RPMI7951 (cell line): ENCODE results near the gene PKD1. TPM values are rescaled to one million over a fixed set of nuclear protein-coding genes. Genes with fewer than 3 reads are reported as not detected.
"Not testable (repeated sequence)": the region's sequence is repeated elsewhere in the genome, so short reads cannot be mapped to it uniquely, and the experiment has no call there.

Source experiments
- DNase-seq: peaks from one replicate; pipeline ENCODE4 v3.0.0-alpha.2; 2012; ENCODE audit warnings: low read depth
- total RNA-seq: library from RNA; depleted of rRNA; stranded (reverse); fragments of >200 nt; shearing (Covaris generic); gene quantifications from 2 replicates; pipeline ENCODE4 v1.2.3, GENCODE V29; 2014

Gene PKD1
- total RNA-seq, 1 experiment from 2014 or later, result 19.1 TPM

DNA sequence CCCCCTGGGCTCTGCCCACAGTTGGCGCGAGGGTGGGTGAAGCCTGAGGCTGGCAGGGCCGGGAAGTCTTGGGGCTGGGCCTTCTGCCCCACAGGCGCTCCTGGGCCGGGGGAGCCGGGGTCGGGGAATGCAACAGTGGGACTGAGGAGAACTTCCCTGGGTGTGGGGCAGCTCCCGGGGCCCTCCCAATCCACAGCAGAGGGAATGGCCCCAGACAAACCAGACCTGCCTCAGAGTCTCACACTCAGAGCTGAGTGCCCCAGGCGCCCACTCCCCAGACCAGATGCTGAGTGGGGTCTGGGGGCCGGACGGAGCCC lies 11.4 kb downstream of the PKD1 start:
- DNase-seq, result peak; percentile 60

GRCh38 chr16:2123706-2124376 lies 11.9 kb downstream of the PKD1 start:
- DNase-seq, result not testable (repeated sequence)

GRCh38 chr16:2122934-2123683 lies 12.6 kb downstream of the PKD1 start:
- DNase-seq, result not testable (repeated sequence)

GRCh38 chr16:2122429-2122828 lies 13.3 kb downstream of the PKD1 start:
- no peak for DNase-seq

GRCh38 chr16:2121853-2122252 lies 13.8 kb downstream of the PKD1 start:
- no peak for DNase-seq

DNA sequence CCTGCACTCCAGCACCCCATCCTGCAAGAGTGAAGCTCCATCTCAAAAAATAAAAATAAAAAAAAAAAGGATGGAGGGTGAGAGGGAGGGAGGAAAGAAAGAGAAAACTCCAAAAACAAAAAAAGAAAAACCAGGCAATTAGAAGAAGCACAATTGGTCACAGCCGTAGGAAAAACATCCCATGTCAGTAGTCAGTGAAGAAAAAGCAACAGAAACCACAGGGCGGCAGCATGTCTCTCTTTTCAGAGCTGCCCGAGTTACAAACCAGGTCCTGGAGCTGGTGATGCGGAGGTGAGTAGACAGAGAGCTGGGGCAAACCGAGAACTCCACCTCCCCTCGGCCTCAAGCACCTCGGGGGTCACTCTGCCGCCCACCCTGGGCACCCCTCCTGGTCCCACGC lies 14.4 kb downstream of the PKD1 start:
- DNase-seq, result peak; percentile 48

DNA sequence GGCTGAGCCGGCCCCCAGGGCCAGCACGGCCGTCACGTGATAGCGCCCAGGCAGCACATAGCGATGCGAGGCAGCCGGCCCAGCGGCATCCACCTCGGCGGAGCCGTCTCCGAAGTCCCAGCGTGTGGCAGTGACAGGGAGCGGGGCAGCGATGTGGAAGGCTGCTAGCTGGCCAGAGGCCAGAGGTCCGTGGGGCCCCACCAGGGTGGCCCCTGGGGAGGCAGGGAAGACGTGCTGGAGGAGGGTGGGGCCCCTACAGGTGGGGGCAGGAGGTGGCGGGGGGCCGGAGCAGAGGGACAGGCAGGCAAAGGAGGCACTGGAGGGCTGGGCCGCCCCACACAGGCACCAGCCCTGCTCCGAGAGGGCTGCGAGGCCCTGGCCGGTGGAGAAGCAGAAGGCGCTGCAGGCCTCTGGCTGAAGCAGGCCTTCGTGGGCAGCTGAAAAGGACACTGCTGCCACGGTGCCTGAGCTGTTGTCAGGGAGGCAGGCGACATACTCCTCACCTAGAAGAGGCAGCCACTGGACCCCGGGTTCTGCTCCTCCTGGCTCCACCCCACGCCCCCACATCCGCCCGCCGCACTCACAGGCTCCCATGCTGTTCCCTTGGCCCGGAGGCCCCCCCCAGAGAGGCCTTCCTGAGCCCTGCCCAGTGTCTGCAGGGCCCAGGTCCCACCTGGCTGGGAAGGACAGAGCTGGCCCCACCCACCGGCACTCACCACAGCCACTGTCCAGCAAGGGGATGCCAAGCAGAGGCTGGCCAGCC lies 17.6 kb downstream of the PKD1 start:
- DNase-seq, result not testable (repeated sequence)

GRCh38 chr16:2117341-2117740 lies 18.4 kb downstream of the PKD1 start:
- DNase-seq, result not testable (repeated sequence)

- not testable (repeated sequence) for DNase-seq
These were observed 19.3 kb downstream of the PKD1 start for GRCh38 chr16:2116428-2116827.

DNA sequence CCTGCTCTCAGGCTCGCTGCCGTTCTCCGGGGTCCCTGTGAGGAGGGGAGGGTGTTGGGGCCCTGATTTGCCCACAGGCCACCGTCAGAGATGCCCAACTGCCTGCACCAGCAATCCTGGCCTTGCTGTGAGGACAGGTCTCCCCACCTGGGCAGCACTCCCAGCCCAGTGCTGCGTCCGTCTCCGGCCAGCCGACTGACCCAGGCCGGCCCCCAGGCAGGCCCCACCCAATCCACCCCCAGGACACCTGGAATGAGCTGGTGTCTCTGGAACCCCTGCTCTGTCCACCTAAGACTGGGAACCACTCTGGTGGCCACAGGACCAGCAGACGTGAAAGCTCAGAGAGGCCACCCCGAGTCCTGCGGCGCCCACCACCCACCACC lies 20.1 kb downstream of the PKD1 start:
- DNase-seq, result no peak

DNA sequence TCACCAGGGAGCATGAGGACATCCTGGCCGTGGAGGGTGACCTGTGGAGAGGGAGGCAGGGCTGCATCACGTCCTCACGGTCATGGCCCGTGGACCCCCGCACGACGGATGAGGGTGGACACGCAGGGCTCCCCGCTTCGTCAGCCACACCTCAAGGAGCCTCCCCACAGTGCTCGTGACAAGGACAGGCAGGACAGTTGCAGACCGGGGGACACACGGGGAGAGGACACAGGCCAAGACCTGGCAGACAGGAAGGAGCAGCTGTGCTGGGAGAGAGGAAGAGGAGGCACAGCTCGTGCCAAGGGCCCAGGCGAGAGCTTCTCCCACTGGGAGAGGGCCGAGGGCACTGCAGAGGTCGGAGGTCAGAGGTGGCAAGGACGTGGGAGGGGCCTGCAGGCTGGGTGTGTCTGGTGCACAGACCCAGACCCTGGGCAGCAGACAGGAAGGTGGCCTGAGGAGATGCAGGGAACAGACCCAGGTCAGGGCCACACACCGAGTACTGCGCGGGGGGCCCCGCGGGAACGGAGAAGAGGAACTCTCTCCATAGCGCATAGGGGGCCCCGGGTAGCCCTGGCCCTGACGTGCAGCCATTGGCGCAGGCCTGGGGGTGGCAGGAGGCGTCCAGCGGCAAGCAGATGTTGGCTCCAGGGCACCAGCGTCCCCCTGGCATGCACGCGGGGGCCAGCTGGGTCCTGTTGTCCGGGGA lies 20.7 kb downstream of the PKD1 start:
- DNase-seq, result not testable (repeated sequence)

- DNase-seq, result not testable (repeated sequence)
These were observed 21.5 kb downstream of the PKD1 start for GRCh38 chr16:2114225-2114624.

- not testable (repeated sequence) for DNase-seq
These were observed 23.1 kb downstream of the PKD1 start for GRCh38 chr16:2112539-2113106.

DNA sequence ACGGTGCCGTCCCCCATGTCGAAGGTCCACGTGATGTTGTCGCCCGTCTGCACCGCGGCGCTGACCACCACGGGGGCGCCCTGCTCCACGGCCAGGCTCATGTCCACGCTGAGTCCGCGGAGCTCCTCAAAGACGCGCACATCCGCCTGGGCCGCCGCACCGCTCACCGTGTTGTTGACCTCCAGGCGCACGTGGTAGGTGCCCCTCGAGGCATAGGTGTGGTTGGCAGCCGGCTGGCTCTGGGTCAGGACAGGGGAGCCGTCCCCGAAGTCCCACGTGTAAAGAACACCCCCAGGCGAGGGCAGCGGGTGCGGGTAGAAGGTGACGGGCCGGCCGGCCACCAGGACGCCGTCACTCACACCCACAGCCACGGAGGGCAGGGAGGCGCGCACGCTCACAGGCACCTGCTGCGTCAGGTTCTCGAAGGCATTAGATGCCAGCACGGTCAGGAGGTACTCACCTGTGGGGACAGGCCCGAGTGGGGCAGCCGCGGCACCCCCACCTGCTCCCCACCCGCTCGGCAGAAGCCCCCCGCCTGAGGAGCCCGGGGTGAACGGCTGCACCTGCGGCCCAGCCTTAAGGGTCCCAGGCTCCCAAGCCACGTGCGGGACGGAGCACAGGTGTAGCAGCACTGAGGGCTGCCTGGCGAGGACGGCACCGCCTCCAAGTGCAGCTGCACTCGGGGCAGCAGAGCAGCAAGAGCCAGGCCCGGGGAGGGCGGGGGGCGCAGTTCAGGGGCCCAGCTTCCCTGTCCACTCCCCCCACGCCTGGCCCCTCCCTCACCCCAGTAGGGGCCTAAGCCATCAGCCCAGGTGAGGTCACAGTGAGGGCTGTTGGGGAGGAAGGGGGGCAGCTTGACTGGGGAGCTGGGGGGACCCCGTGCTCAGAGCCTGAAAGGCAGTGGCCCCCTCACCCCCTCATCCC lies 24.0 kb downstream of the PKD1 start:
- DNase-seq, result not testable (repeated sequence)

- DNase-seq, result not testable (repeated sequence)
These were observed 24.7 kb downstream of the PKD1 start for GRCh38 chr16:2111009-2111353.

GRCh38 chr16:2110332-2111008 lies 25.2 kb downstream of the PKD1 start:
- not testable (repeated sequence) for DNase-seq

DNA sequence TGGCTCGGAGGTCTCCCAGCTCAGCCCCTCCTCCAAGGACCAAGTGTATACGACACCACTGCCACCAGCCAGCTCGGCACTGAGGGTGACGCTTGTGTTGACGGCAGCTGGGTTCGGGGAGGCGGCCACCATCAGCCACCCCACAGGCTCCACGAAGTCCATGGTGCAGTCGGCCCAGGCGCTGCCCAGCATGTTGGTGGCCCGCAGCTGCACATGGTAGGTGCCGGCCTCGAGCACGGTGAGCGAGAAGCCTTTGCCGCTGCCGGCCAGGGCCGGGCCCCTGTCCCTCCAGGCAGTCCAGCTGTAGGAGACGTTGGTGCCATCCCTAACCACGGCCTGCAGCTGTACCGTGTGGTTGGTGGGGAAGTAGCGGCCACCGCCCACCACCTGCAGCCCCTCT lies 25.8 kb downstream of the PKD1 start:
- DNase-seq, result not testable (repeated sequence)

DNA sequence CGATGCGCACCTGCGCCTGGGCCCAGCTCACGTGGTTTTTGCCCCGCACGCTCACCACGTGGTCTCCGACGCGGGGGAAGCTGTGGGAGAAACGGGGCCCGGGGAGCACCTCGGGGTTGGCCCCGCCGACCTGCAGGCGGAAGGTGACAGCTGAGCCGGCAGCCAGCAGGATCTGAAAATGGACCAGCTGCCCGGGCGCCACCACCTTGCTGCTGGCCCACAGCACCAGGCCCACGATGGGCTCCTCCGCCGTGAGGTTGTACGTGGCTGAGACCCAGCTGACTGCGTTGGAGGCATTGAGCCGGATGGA lies 26.5 kb downstream of the PKD1 start:
- DNase-seq, result not testable (repeated sequence)

DNA sequence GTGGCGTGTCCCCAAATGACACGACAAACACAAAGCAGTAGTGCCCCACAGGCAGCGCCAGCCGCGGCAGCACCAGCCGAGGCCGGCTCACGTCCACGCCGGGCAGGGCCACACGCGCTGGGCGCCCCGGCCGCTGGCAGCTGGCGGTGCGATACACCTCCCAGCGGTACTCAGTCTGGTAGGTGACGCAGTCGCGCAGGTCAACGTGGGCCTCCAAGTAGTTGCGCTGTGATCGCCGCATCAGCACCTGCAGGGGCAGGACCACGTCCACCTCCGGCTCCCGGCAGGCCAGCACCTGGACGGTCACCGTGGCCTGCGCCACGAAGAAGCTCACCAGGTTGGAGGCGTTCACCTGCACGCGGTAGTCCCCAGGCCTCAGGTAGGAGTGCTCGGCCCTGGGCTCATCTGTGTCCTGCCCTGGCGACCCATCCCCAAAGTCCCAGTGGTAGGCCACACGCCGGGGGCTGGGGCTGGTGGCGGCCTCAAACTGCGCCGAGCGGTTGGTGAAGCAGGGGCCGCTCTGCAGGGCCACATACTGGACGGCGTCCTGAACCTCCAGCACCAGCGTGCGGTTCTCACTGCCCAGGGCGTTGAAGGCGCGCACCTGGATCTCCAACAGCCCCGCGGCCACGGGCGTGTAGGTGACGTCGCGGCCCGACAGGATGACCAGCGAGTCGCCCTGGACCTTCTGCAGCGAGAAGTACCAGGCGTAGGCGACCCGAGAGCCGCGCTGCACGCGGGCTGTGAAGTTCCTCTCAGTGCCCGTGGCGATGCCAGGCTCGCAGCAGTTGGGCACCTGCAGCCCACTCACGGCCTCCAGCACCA lies 27.0 kb downstream of the PKD1 start:
- not testable (repeated sequence) for DNase-seq

- not testable (repeated sequence) for DNase-seq
These were observed 27.9 kb downstream of the PKD1 start for GRCh38 chr16:2107791-2108125.
